DLD1 (cell line): Measurements from ENCODE around the gene PRKAG2.
"Not testable (repeated sequence)": the region's sequence is repeated elsewhere in the genome, so short reads cannot be mapped to it uniquely, and the experiment has no call there.

Source experiments
- in situ Hi-C: cut with HindIII; loops from 2 replicates; pipeline ENCODE4 v1.10.0; 2017; ENCODE audit warnings: low sequenced_read_pairs

PRKAG2 gene

GRCh38 chr7:151885202-151885580 is 8.3 kb upstream of the PRKAG2 start:
- in situ Hi-C loops = no loop called here

- in situ Hi-C loops = no loop called here
Measured at GRCh38 chr7:151884312-151885201, 7.6 kb upstream of the PRKAG2 start.

- in situ Hi-C loops = no loop called here
Measured at GRCh38 chr7:151883857-151884256, 6.9 kb upstream of the PRKAG2 start.

GRCh38 chr7:151882734-151883133 is 5.8 kb upstream of the PRKAG2 start:
- in situ Hi-C loops = no loop called here

DNA sequence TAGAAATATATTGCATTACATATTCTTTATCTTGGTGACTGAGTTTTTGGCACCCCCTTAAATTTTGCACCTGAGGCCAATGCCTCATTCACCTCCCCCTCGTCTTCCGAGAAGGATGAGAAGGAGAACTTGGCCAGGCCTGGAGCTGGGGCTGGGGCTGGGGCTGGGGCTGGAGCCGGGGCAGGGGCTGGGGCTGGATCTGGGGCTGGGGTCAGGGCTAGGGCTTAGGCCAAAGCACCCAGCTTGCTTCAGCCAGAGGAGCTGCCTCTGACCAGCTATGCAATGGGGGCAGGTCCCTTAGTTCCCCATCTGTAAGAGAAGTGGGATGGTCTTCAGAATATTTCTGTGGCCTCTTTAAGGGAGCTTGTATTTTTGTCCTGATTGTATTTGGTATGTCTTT is 3.8 kb upstream of the PRKAG2 start:
- in situ Hi-C loops = no loop called here

GRCh38 chr7:151877911-151878835 is 1.3 kb upstream of the PRKAG2 start:
- in situ Hi-C loops = no loop called here

GRCh38 chr7:151875942-151876898 is 695 bp downstream of the PRKAG2 start:
- in situ Hi-C loops = no loop called here

- in situ Hi-C loops = not testable (repeated sequence)
Measured at GRCh38 chr7:151874479-151874878, 2.4 kb downstream of the PRKAG2 start.

DNA sequence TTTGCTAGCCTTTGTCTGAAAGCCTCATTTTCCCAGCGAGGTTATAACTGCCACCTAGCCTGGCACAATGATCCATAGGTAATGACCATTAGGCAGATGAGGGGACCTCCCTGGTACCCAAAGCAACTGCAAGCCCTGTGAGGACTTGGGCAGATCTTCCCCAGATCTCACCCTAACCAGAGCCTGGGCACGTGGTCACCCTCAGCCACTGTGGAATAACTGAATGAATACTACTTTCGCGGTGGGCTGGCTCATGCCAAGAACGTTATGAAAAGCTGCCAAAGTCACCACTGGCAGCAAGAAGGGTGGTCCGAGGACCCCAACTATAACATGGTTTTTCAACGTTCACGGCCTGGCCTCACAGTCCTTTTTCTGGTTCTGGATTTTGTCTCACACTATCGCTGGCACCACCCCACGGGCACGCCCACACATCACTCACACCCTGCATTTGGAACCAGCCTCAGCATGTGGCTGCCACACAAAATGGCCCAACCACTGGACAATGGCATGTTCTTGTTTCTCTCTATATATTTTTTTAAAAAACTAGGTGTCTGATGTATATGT is 3.4 kb downstream of the PRKAG2 start:
- in situ Hi-C loops = no loop called here

DNA sequence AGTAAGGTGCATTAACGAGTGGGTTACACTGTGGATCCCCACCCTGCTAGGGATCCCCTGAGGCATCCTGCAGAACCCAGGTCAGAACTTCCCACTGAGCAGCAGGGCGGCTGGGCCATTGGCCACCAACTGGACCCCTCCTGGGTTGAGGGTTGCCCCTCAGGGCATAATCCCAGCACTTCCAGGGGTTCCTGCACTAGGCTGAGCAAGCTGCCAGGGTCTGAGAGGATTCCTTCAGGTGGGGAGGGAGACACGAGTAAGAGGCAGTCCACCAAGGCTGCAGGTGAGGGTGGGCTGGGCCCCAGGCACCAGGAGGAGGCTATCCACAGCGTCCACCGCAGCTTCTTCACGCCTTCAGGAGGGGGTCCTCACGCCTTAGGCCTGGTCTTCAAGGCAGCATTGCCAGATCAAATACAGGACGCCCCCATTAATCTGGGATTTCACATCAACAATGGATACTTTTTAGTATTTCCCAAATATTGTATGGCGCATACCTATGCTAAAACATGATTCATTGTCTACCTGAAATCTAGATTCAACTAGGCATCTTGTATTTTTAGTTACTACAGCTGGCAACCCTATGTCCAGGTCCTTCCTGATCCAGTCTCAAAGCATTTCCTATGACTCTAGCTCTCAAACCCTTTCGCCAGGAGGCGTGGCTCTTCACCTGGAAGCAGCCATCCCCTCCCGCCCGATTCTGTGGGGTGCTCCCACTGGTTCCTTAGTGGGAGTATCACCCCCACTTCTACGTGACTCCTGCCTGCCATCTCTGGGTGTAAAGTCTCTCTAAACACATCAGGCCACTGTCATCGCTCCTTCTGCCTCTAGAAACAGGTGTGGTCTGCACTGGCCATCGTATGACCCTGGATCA is 4.1 kb downstream of the PRKAG2 start:
- in situ Hi-C loops = no loop called here

DNA sequence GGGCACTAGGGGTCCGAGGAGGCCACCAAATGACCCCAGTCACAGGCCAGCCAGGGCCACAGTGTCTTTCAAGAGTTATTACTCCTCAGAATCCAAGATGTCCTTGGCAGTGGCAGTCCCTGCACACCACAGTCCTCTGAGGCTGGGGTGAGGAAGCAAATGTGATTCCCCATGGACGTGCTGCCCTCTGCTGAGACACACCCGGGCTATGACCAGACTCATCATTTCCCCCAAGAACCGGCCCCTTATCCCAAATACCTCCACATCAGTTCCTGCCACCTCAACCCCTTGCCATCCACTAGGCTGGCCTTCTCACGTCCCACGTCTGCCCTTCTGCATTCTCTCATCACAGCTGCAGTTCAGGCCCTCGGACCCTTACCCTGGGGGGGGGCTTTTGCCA is 5.0 kb downstream of the PRKAG2 start:
- in situ Hi-C loops = no loop called here

GRCh38 chr7:151871189-151871735 is 5.7 kb downstream of the PRKAG2 start:
- in situ Hi-C loops = no loop called here

DNA sequence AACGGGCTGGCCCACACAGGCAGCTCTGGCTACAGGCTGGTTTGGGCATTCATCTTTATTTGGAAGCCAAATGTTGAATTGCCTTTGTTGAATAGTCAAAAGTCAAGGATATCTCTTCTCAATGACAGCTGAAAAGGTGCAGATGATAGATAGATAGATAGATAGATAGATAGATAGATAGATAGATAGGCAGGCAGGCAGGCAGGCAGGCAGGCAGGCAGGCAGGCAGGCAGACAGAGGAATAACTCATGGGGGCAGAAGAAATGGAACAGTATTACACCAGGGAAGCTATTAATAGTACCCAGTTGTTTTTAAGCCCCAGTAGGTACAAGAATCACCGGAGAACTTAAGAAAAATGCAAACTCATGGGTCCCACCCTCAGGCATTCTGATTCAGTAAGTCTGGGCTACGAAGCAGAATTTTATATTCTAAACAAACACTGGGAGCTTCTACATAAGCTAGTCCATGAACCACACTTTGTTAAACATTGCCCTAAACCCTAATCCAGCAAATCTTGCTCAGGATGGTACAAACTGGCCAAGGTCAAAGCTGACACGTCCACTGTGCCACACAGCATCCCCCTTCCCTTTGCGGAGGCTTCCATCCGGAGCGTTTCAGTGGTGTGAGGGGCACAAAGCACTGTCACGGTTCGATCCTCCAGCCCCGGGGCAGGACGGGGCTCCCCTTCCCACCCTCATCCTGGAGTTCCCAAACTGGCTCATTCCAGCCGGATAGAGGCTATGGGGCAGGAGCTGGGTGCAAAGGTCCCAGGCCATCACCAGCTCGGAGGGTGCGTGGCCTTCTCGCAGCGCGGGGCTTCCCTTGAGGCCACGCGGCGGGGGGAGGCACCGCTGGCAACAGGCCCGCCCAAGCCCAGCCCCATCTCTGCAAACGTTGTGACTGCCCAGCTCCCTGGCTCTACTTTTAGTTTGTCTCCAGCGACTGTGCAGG is 6.7 kb downstream of the PRKAG2 start:
- in situ Hi-C loops = no loop called here

DNA sequence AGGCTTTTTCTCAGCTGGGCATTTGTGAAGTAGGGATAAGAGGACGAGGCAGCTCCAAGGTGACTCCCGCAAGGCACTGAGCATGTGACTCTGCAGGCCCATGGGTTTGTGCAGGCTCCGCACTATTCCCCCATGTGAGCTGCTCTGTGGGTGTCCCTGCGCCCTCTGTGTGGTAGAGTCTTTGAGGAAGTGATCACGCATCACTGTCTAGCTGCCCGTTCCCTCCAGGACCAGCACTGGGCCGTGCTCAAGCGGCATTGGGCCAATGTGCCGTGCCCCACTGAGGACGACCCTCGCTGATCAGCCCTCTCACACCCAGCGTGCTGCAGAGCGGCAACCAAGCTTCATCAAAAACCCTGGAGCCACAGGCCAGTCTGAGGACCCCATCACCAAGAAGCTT is 7.5 kb downstream of the PRKAG2 start:
- in situ Hi-C loops = no loop called here

- in situ Hi-C loops = no loop called here
Measured at GRCh38 chr7:151869109-151869428, 7.8 kb downstream of the PRKAG2 start.

GRCh38 chr7:151868396-151869108 is 8.4 kb downstream of the PRKAG2 start:
- in situ Hi-C loops = no loop called here

DNA sequence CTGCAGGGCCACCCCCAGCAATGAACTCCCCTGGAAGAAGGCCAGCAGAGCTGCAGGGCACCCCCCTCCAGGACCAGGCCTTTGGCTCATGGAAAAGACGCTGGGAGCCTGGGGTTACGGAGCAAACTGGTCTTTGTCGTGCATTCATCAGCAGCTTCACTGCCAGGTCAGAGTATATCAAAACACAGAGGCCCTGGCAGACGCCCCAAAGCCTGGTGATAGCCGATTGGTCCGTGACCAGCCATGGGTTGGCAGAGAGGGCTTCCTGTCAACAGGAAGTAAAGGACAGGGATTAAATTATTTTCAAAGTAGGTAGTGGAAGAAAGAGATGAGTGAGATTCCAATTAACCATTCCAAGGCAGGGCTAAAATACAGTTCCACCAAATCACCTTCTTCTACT is 9.0 kb downstream of the PRKAG2 start:
- in situ Hi-C loops = no loop called here
